ENCODE results near the gene AKNAD1. TPM values are rescaled to one million over a fixed set of nuclear protein-coding genes. Genes with fewer than 3 reads are reported as not detected.
A peak's percentile ranks its signal among the peaks of the same experiment; 100 is the strongest.
"Not testable (repeated sequence)": the region's sequence is repeated elsewhere in the genome, so short reads cannot be mapped to it uniquely, and the experiment has no call there.

Gene AKNAD1
- total RNA-seq, 1 experiment from 2014 or later: 0.21 TPM

GRCh38 chr1:108813326-108813725 is 43.6 kb downstream of the AKNAD1 start:
- H3K4me1 ChIP-seq (replicated peaks): peaks cover 26% of the 10 kb centered on the region
- no peak for DNase-seq (ENCODE audit: low read depth in 1 of 2, low spot score in 2 of 2)
- H3K27me3 ChIP-seq (replicated peaks): no peaks in the 10 kb centered on the region
- no peak overlapping the region for H3K27ac ChIP-seq
- peaks cover 8% of the 10 kb centered on the region for H3K36me3 ChIP-seq
- H3K4me3 ChIP-seq: no peak overlapping the region
- no peaks in the 10 kb centered on the region for H3K9me3 ChIP-seq (replicated peaks)

- Histone ChIP-seq H3K4me1 (replicated peaks) (peaks cover 15% of the 10 kb centered on the region), H3K4me3 (no peak overlapping the region), H3K27ac (no peak overlapping the region), H3K9me3 (replicated peaks) (no peaks in the 10 kb centered on the region), H3K36me3 (peaks cover 14% of the 10 kb centered on the region), H3K27me3 (replicated peaks) (no peaks in the 10 kb centered on the region)
- no peak for DNase-seq (ENCODE audit: low read depth in 1 of 2, low spot score in 2 of 2)
Measured at GRCh38 chr1:108811611-108812010, 45.3 kb downstream of the AKNAD1 start.

GRCh38 chr1:108808438-108808837 is 48.5 kb downstream of the AKNAD1 start:
- Histone ChIP-seq H3K4me3 (no peak overlapping the region), H3K27me3 (replicated peaks) (no peaks in the 10 kb centered on the region), H3K36me3 (peaks cover 25% of the 10 kb centered on the region), H3K4me1 (replicated peaks) (no peaks in the 10 kb centered on the region), H3K9me3 (replicated peaks) (no peaks in the 10 kb centered on the region), H3K27ac (no peak overlapping the region)
- DNase-seq (ENCODE audit: low read depth in 1 of 2, low spot score in 2 of 2): no peak

GRCh38 chr1:108803548-108803947 is 53.3 kb downstream of the AKNAD1 start:
- no peak overlapping the region for H3K27ac ChIP-seq
- H3K4me3 ChIP-seq: no peak overlapping the region
- peaks cover 8% of the 10 kb centered on the region for H3K4me1 ChIP-seq (replicated peaks)
- no peak for DNase-seq (ENCODE audit: low read depth in 1 of 2, low spot score in 2 of 2)
- peaks cover 37% of the 10 kb centered on the region for H3K36me3 ChIP-seq
- H3K9me3 ChIP-seq (replicated peaks): no peaks in the 10 kb centered on the region
- H3K27me3 ChIP-seq (replicated peaks): no peaks in the 10 kb centered on the region

- DNase-seq (ENCODE audit: low read depth in 1 of 2, low spot score in 2 of 2): peak in 1 of 2 experiments; percentile 37
- Histone ChIP-seq H3K9me3 (replicated peaks) (no peaks in the 10 kb centered on the region), H3K27ac (peak overlapping the region; percentile 19; the same call in 1 of the 2 replicates), H3K36me3 (peaks cover 28% of the 10 kb centered on the region), H3K27me3 (replicated peaks) (no peaks in the 10 kb centered on the region), H3K4me1 (replicated peaks) (peaks cover 8% of the 10 kb centered on the region), H3K4me3 (no peak overlapping the region)
Measured at GRCh38 chr1:108801101-108801500, 55.8 kb downstream of the AKNAD1 start.

GRCh38 chr1:108799001-108799400 is 57.9 kb downstream of the AKNAD1 start:
- H3K27me3 ChIP-seq (replicated peaks): no peaks in the 10 kb centered on the region
- no peak for DNase-seq (ENCODE audit: low read depth in 1 of 2, low spot score in 2 of 2)
- no peak overlapping the region for H3K4me3 ChIP-seq
- no peak overlapping the region for H3K27ac ChIP-seq
- H3K4me1 ChIP-seq (replicated peaks): peaks cover 8% of the 10 kb centered on the region
- H3K36me3 ChIP-seq: peaks cover 37% of the 10 kb centered on the region
- no peaks in the 10 kb centered on the region for H3K9me3 ChIP-seq (replicated peaks)

- no peak overlapping the region for H3K27ac ChIP-seq
- no peaks in the 10 kb centered on the region for H3K27me3 ChIP-seq (replicated peaks)
- H3K4me3 ChIP-seq: no peak overlapping the region
- no peaks in the 10 kb centered on the region for H3K9me3 ChIP-seq (replicated peaks)
- no peak for DNase-seq (ENCODE audit: low read depth in 1 of 2, low spot score in 2 of 2)
- no peaks in the 10 kb centered on the region for H3K4me1 ChIP-seq (replicated peaks)
- peaks cover 28% of the 10 kb centered on the region for H3K36me3 ChIP-seq
Measured at GRCh38 chr1:108792420-108792819, 64.5 kb downstream of the AKNAD1 start.

GRCh38 chr1:108791790-108792189 is 65.1 kb downstream of the AKNAD1 start:
- Histone ChIP-seq H3K27ac (no peak overlapping the region), H3K9me3 (replicated peaks) (no peaks in the 10 kb centered on the region), H3K4me3 (no peak overlapping the region), H3K4me1 (replicated peaks) (no peaks in the 10 kb centered on the region), H3K36me3 (peaks cover 28% of the 10 kb centered on the region), H3K27me3 (replicated peaks) (no peaks in the 10 kb centered on the region)
- DNase-seq (ENCODE audit: low read depth in 1 of 2, low spot score in 2 of 2): no peak

- H3K27me3 ChIP-seq (replicated peaks): no peaks in the 10 kb centered on the region
- no peaks in the 10 kb centered on the region for H3K4me1 ChIP-seq (replicated peaks)
- no peak overlapping the region for H3K4me3 ChIP-seq
- peaks cover 5% of the 10 kb centered on the region; the same call in 1 of the 2 replicates for H3K9me3 ChIP-seq (replicated peaks)
- peaks cover 53% of the 10 kb centered on the region for H3K36me3 ChIP-seq
- H3K27ac ChIP-seq: no peak overlapping the region
- DNase-seq (ENCODE audit: low read depth in 1 of 2, low spot score in 2 of 2): no peak
Measured at GRCh38 chr1:108785880-108786279, 71.0 kb downstream of the AKNAD1 start.

GRCh38 chr1:108785264-108785663 is 71.6 kb downstream of the AKNAD1 start:
- no peaks in the 10 kb centered on the region for H3K27me3 ChIP-seq (replicated peaks)
- H3K4me3 ChIP-seq: no peak overlapping the region
- H3K36me3 ChIP-seq: peaks cover 54% of the 10 kb centered on the region
- no peaks in the 10 kb centered on the region for H3K4me1 ChIP-seq (replicated peaks)
- no peak overlapping the region for H3K27ac ChIP-seq
- no peak for DNase-seq (ENCODE audit: low read depth in 1 of 2, low spot score in 2 of 2)
- peaks cover 5% of the 10 kb centered on the region; the same call in 1 of the 2 replicates for H3K9me3 ChIP-seq (replicated peaks)

GRCh38 chr1:108781575-108781944 is 75.3 kb downstream of the AKNAD1 start:
- H3K9me3 ChIP-seq (replicated peaks); H3K4me3 ChIP-seq; H3K27ac ChIP-seq; H3K27me3 ChIP-seq (replicated peaks); H3K4me1 ChIP-seq (replicated peaks); DNase-seq (ENCODE audit: low read depth in 1 of 2, low spot score in 2 of 2): not testable (repeated sequence)
- H3K36me3 ChIP-seq: peaks cover 72% of the 10 kb centered on the region

- DNase-seq (ENCODE audit: low read depth in 1 of 2, low spot score in 2 of 2): no peak
- Histone ChIP-seq H3K27ac (no peak overlapping the region), H3K27me3 (replicated peaks) (no peaks in the 10 kb centered on the region), H3K36me3 (peaks cover 71% of the 10 kb centered on the region), H3K4me3 (no peak overlapping the region), H3K4me1 (replicated peaks) (no peaks in the 10 kb centered on the region), H3K9me3 (replicated peaks) (peaks cover 5% of the 10 kb centered on the region; the same call in 1 of the 2 replicates)
Measured at GRCh38 chr1:108780937-108781574, 75.8 kb downstream of the AKNAD1 start.

- Histone ChIP-seq H3K4me3 (no peak overlapping the region), H3K27ac (no peak overlapping the region), H3K27me3 (replicated peaks) (no peaks in the 10 kb centered on the region), H3K9me3 (replicated peaks) (no peaks in the 10 kb centered on the region), H3K36me3 (peaks cover 63% of the 10 kb centered on the region), H3K4me1 (replicated peaks) (no peaks in the 10 kb centered on the region)
- DNase-seq (ENCODE audit: low read depth in 1 of 2, low spot score in 2 of 2): no peak
Measured at GRCh38 chr1:108779455-108779854, 77.4 kb downstream of the AKNAD1 start.

- H3K27me3 ChIP-seq (replicated peaks): no peaks in the 10 kb centered on the region
- H3K4me3 ChIP-seq: no peak overlapping the region
- no peaks in the 10 kb centered on the region for H3K4me1 ChIP-seq (replicated peaks)
- H3K9me3 ChIP-seq (replicated peaks): no peaks in the 10 kb centered on the region
- no peak for DNase-seq (ENCODE audit: low read depth in 1 of 2, low spot score in 2 of 2)
- H3K36me3 ChIP-seq: peaks cover 57% of the 10 kb centered on the region
- no peak overlapping the region for H3K27ac ChIP-seq
Measured at GRCh38 chr1:108777839-108778238, 79.1 kb downstream of the AKNAD1 start.

- Histone ChIP-seq H3K27ac (no peak overlapping the region), H3K4me1 (replicated peaks) (no peaks in the 10 kb centered on the region), H3K36me3 (peaks cover 43% of the 10 kb centered on the region), H3K9me3 (replicated peaks) (no peaks in the 10 kb centered on the region), H3K4me3 (no peak overlapping the region), H3K27me3 (replicated peaks) (no peaks in the 10 kb centered on the region)
- DNase-seq (ENCODE audit: low read depth in 1 of 2, low spot score in 2 of 2): no peak
Measured at GRCh38 chr1:108767708-108768107, 89.2 kb downstream of the AKNAD1 start.
